WTC11 (cell line): ENCODE results near the gene MAML3. TPM values are rescaled to one million over a fixed set of nuclear protein-coding genes. Genes with fewer than 3 reads are reported as not detected.

Experiments used
- ATAC-seq: fragments of 200-7000 bp; cut with Tn5 transposase; 2 replicates; pipeline ENCODE4 v1.10.0; 2021; ENCODE audit warnings: mild to moderate bottlenecking, moderate library complexity
- CTCF ChIA-PET: fragments of 300-600 bp; sonication (Branson Sonifier 250); formaldehyde crosslinking; loops from one replicate; lab custom pipeline; 2021; ENCODE audit warnings: antibody characterized with exemption; lab: Charles Lee
- POLR2A ChIA-PET: fragments of 350-600 bp; sonication (Branson Sonifier 250); formaldehyde crosslinking; loops from one replicate; lab custom pipeline; 2021; ENCODE audit warnings: antibody characterized with exemption; lab: Charles Lee
- DNase-seq: peaks from one replicate; pipeline ENCODE4 v3.0.0; 2021; ENCODE audit warnings: low spot score
- H3K27ac Mint-ChIP-seq: 2 replicates; pipeline ENCODE4 v1.8.0; 2021; ENCODE audit warnings: mixed read lengths
- H3K27me3 Mint-ChIP-seq: 2 replicates; pipeline ENCODE4 v1.8.0; 2021; ENCODE audit warnings: low read depth, mild to moderate bottlenecking, moderate library complexity, mixed read lengths
- H3K36me3 Mint-ChIP-seq: 2 replicates; pipeline ENCODE4 v1.8.0; 2021; ENCODE audit warnings: mixed read lengths
- H3K4me1 Mint-ChIP-seq: 2 replicates; pipeline ENCODE4 v1.8.0; 2022; ENCODE audit warnings: mixed read lengths
- H3K4me3 Mint-ChIP-seq: 2 replicates; pipeline ENCODE4 v1.8.0; 2021; ENCODE audit warnings: mild to moderate bottlenecking, moderate library complexity, mixed read lengths
- H3K9me3 Mint-ChIP-seq: 2 replicates; pipeline ENCODE4 v1.8.0; 2021; ENCODE audit warnings: mixed read lengths
- AFF4 ChIP-seq: sonication (generic); formaldehyde crosslinking; IDR thresholded peaks from 2 replicates; pipeline ENCODE4 v1.8.1; 2023; ENCODE audit warnings: mild to moderate bottlenecking, missing genetic modification reagents, borderline replicate concordance
- ARID4B ChIP-seq: sonication (generic); formaldehyde crosslinking; IDR thresholded peaks from 2 replicates; pipeline ENCODE4 v1.8.0; 2023; ENCODE audit warnings: missing genetic modification reagents, mild to moderate bottlenecking, borderline replicate concordance
- ATF6 ChIP-seq: sonication (generic); formaldehyde crosslinking; IDR thresholded peaks from 2 replicates; pipeline ENCODE4 v1.8.1; 2023; ENCODE audit warnings: mild to moderate bottlenecking, missing genetic modification reagents
- CREB1 ChIP-seq: sonication (generic); formaldehyde crosslinking; IDR thresholded peaks from 2 replicates; pipeline ENCODE4 v1.8.0; 2023; ENCODE audit warnings: mild to moderate bottlenecking, missing genetic modification reagents
- E2F5 ChIP-seq: sonication (generic); formaldehyde crosslinking; IDR thresholded peaks from 2 replicates; pipeline ENCODE4 v1.8.1; 2022; ENCODE audit warnings: mild to moderate bottlenecking, moderate library complexity, missing genetic modification reagents
- EMX1 ChIP-seq: fragments of 250-450 bp; sonication (Bioruptor Pico); IDR thresholded peaks from 2 replicates; pipeline ENCODE4 v1.8.0; 2021; ENCODE audit warnings: mild to moderate bottlenecking
- ERG ChIP-seq: fragments of 250-450 bp; sonication (Bioruptor Pico); IDR thresholded peaks from 2 replicates; pipeline ENCODE4 v1.8.0; 2021; ENCODE audit warnings: mild to moderate bottlenecking
- GRHL2 ChIP-seq: fragments of 250-450 bp; sonication (Bioruptor Pico); IDR thresholded peaks from 2 replicates; pipeline ENCODE4 v1.8.0; 2022; ENCODE audit warnings: mild to moderate bottlenecking, moderate library complexity; ENCODE audit not compliant: insufficient replicate concordance, severe bottlenecking
- HMGA2 ChIP-seq: fragments of 250-450 bp; sonication (Bioruptor Pico); IDR thresholded peaks from 2 replicates; pipeline ENCODE4 v1.4.0; 2021; ENCODE audit warnings: mild to moderate bottlenecking, moderate library complexity
- HMGXB4 ChIP-seq: sonication (generic); formaldehyde crosslinking; IDR thresholded peaks from 2 replicates; pipeline ENCODE4 v1.8.1; 2023; ENCODE audit warnings: mild to moderate bottlenecking, moderate library complexity, missing genetic modification reagents
- JUN ChIP-seq: sonication (generic); formaldehyde crosslinking; IDR thresholded peaks from 2 replicates; pipeline ENCODE4 v1.8.0; 2023; ENCODE audit warnings: mild to moderate bottlenecking, missing genetic modification reagents
- NFATC4 ChIP-seq: fragments of 250-450 bp; sonication (Bioruptor Pico); IDR thresholded peaks from 2 replicates; pipeline ENCODE4 v1.9.0; 2021; ENCODE audit warnings: mild to moderate bottlenecking
- RELA ChIP-seq: sonication (generic); formaldehyde crosslinking; IDR thresholded peaks from 2 replicates; pipeline ENCODE4 v1.8.1; 2022; ENCODE audit warnings: missing genetic modification reagents, mild to moderate bottlenecking, borderline replicate concordance
- TEAD1 ChIP-seq: sonication (generic); formaldehyde crosslinking; IDR thresholded peaks from 2 replicates; pipeline ENCODE4 v1.8.0; 2022; ENCODE audit warnings: mild to moderate bottlenecking, missing genetic modification reagents
- TP53 ChIP-seq: sonication (generic); formaldehyde crosslinking; IDR thresholded peaks from 2 replicates; pipeline ENCODE4 v1.8.1; 2023; ENCODE audit warnings: mild to moderate bottlenecking, missing genetic modification reagents
- USF2 ChIP-seq: sonication (generic); formaldehyde crosslinking; IDR thresholded peaks from 2 replicates; pipeline ENCODE4 v1.8.1; 2023; ENCODE audit warnings: mild to moderate bottlenecking, missing genetic modification reagents, moderate library complexity
- ZNF317 ChIP-seq: sonication (generic); formaldehyde crosslinking; IDR thresholded peaks from 2 replicates; pipeline ENCODE4 v1.8.1; 2023; ENCODE audit warnings: low read depth, mild to moderate bottlenecking, moderate library complexity, missing genetic modification reagents, borderline replicate concordance
- ZNF396 ChIP-seq: fragments of 250-450 bp; sonication (Bioruptor Pico); IDR thresholded peaks from 2 replicates; pipeline ENCODE4 v1.8.0; 2021; ENCODE audit warnings: mild to moderate bottlenecking, moderate library complexity, borderline replicate concordance
- total RNA-seq: library from RNA; stranded (reverse); gene quantifications from 3 replicates; pipeline ENCODE4 v1.2.3, GENCODE V29; 2021

MAML3 gene
- total RNA-seq, 1 experiment from 2014 or later: 7.4 TPM

GRCh38 chr4:139732991-139733570, 420.9 kb downstream of the MAML3 start:
- no peaks in the 10 kb centered on the region for H3K36me3 Mint-ChIP-seq

GRCh38 chr4:139728840-139729239, 425.1 kb downstream of the MAML3 start:
- peaks cover 6% of the 10 kb centered on the region for H3K4me1 Mint-ChIP-seq
- H3K4me3 Mint-ChIP-seq: no peak overlapping the region
- ChIA-PET CTCF (interaction anchor here (1.1 to 1.8 kb wide), 3 partner anchors 30 to 72 kb away, joined by 3 to 5 read pairs (median 3); no protein-coding TSS in a partner anchor), POLR2A (interaction anchor here (0.7 kb wide), 2 partner anchors 62 to 156 kb away, joined by 8 to 10 read pairs; no protein-coding TSS in a partner anchor)
- H3K27ac Mint-ChIP-seq: no peak overlapping the region
- no peak for ATAC-seq
- peaks cover 6% of the 10 kb centered on the region for H3K27me3 Mint-ChIP-seq
- no peak for DNase-seq
- H3K36me3 Mint-ChIP-seq: no peaks in the 10 kb centered on the region
- no peaks in the 10 kb centered on the region for H3K9me3 Mint-ChIP-seq
- TF ChIP-seq ZNF396 (CRISPR knock-in tag) (no peak), ATF6 (CRISPR knock-in tag) (no peak), HMGXB4 (CRISPR knock-in tag) (no peak), GRHL2 (CRISPR knock-in tag) (no peak), RELA (CRISPR knock-in tag) (no peak), ZNF317 (no peak), HMGA2 (CRISPR knock-in tag) (no peak), AFF4 (CRISPR knock-in tag) (no peak), E2F5 (CRISPR knock-in tag) (no peak), ERG (no peak), TEAD1 (no peak), CREB1 (CRISPR knock-in tag) (no peak), TP53 (CRISPR knock-in tag) (no peak), USF2 (no peak), EMX1 (CRISPR knock-in tag) (no peak), JUN (CRISPR knock-in tag) (no peak), ARID4B (CRISPR knock-in tag) (no peak)

More at GRCh38 chr4:139732991-139733570, 420.9 kb downstream of the MAML3 start:
- no peak overlapping the region for H3K27ac Mint-ChIP-seq
- H3K4me3 Mint-ChIP-seq: no peak overlapping the region
- peaks cover 31% of the 10 kb centered on the region for H3K4me1 Mint-ChIP-seq
- no peak for ATAC-seq
- H3K9me3 Mint-ChIP-seq: no peaks in the 10 kb centered on the region
- no peak for DNase-seq
- peaks cover 39% of the 10 kb centered on the region for H3K27me3 Mint-ChIP-seq
- ChIA-PET POLR2A (no interaction called here), CTCF (interaction anchor here (0.9 to 1.6 kb wide), 3 partner anchors 34 to 76 kb away, joined by 3 to 4 read pairs (median 4); no protein-coding TSS in a partner anchor)
- no peak for TF ChIP-seq NFATC4 (CRISPR knock-in tag)
